ENCODE results near the gene SLC35E4. TPM values are rescaled to one million over a fixed set of nuclear protein-coding genes. Genes with fewer than 3 reads are reported as not detected.

The SLC35E4 gene
- total and polyA plus RNA-seq, 9 of the 15 experiments (the other 6 are each of a cell fraction or from before 2014, with no cell fraction given), result 0.06 to 2.3 (median 0.86) TPM; not detected in 1

DNA sequence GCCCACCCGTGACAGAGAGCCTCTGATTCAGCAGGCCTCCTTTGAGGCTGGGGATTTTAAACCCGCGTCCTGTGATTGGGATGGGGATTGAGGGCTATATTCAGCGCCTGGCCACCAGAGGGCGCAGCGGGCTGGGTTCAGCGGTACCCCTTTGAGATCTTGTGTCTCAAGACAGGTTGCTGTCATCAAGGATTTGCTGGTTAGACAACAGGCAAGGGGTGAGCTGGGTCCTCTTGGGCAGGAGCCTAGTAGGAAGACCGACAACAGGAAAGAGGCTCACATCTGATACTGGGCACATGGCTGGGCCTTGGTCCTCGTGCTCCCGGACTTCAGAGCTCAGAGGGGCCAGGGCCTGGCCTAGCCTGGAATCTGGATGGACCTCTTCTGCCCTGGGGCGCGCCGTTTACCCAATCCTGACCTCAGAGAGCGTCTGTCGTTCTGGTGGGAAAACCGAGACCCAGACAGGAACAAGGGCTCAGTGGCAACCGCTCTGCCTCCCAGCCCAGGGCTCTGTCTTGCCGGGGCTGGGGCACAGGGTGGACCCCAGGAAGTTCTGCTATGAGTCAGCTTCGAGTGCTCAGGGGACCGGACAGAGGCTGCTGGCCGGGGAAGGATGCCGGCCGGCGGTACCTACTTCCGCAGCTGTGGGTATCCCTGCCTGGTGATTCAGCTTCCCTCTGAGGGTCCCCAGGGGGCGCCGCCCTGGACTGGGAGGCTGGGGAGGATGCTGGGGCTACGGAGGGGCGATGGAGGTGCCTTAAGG is 929 bp upstream of the SLC35E4 start (continued):
- TF ChIP-seq, protein P1, sequence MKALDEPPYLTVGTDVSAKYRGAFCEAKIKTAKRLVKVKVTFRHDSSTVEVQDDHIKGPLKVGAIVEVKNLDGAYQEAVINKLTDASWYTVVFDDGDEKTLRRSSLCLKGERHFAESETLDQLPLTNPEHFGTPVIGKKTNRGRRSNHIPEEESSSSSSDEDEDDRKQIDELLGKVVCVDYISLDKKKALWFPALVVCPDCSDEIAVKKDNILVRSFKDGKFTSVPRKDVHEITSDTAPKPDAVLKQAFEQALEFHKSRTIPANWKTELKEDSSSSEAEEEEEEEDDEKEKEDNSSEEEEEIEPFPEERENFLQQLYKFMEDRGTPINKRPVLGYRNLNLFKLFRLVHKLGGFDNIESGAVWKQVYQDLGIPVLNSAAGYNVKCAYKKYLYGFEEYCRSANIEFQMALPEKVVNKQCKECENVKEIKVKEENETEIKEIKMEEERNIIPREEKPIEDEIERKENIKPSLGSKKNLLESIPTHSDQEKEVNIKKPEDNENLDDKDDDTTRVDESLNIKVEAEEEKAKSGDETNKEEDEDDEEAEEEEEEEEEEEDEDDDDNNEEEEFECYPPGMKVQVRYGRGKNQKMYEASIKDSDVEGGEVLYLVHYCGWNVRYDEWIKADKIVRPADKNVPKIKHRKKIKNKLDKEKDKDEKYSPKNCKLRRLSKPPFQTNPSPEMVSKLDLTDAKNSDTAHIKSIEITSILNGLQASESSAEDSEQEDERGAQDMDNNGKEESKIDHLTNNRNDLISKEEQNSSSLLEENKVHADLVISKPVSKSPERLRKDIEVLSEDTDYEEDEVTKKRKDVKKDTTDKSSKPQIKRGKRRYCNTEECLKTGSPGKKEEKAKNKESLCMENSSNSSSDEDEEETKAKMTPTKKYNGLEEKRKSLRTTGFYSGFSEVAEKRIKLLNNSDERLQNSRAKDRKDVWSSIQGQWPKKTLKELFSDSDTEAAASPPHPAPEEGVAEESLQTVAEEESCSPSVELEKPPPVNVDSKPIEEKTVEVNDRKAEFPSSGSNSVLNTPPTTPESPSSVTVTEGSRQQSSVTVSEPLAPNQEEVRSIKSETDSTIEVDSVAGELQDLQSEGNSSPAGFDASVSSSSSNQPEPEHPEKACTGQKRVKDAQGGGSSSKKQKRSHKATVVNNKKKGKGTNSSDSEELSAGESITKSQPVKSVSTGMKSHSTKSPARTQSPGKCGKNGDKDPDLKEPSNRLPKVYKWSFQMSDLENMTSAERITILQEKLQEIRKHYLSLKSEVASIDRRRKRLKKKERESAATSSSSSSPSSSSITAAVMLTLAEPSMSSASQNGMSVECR (CRISPR knock-in tag; IDR thresholded peaks at IDR 0.05), result no peak
- TF ChIP-seq SRSF7 (optimal IDR thresholded peaks at IDR 0.05; ENCODE audit: low read depth, low read length) (no peak), KLF1 (tag; IDR thresholded peaks at IDR 0.05) (no peak), KDM1A (IDR thresholded peaks at IDR 0.05) (no peak), GTF2B (IDR thresholded peaks at IDR 0.05; ENCODE audit: extremely low read depth, insufficient read length) (no peak), ZHX1 (conservative IDR thresholded peaks at IDR 0.05; ENCODE audit: low read length) (no peak), ZFX (CRISPR knock-in tag; IDR thresholded peaks at IDR 0.05) (no peak), REST (IDR thresholded peaks at IDR 0.05; ENCODE audit: borderline replicate concordance) (peak; percentile 87), REST (CRISPR knock-in tag; IDR thresholded peaks at IDR 0.05; ENCODE audit: low read depth) (no peak)
